Neural crest cell (in vitro differentiated cells): ENCODE measurements around the gene FGF2. TPM values are rescaled to one million over a fixed set of nuclear protein-coding genes. Genes with fewer than 3 reads are reported as not detected.

Source experiments
- DNase-seq: peaks from one replicate; pipeline ENCODE4 v3.0.0; 2021; ENCODE audit warnings: low read depth, mixed read lengths, low spot score
- H3K27ac Mint-ChIP-seq: one replicate; pipeline ENCODE4 v1.8.0; 2021; ENCODE audit warnings: mild to moderate bottlenecking, mixed read lengths; ENCODE audit not compliant: unreplicated experiment
- H3K27me3 Mint-ChIP-seq: 2 replicates; pipeline ENCODE4 v1.8.0; 2021; ENCODE audit warnings: low read depth, mild to moderate bottlenecking, mixed read lengths
- H3K36me3 Mint-ChIP-seq: 2 replicates; pipeline ENCODE4 v1.8.0; 2021; ENCODE audit warnings: low read depth, mild to moderate bottlenecking, mixed read lengths
- H3K4me1 Mint-ChIP-seq: 2 replicates; pipeline ENCODE4 v1.8.0; 2021; ENCODE audit warnings: mixed read lengths
- H3K4me3 Mint-ChIP-seq: one replicate; pipeline ENCODE4 v1.8.0; 2021; ENCODE audit warnings: mild to moderate bottlenecking, mixed read lengths
- H3K9me3 Mint-ChIP-seq: 2 replicates; pipeline ENCODE4 v1.8.0; 2021; ENCODE audit warnings: mixed read lengths
- CTCF ChIP-seq: fragments of 200-600 bp; sonication (generic); conservative IDR thresholded peaks from 2 replicates; pipeline ENCODE4 v1.5.0; 2021; ENCODE audit warnings: antibody characterized with exemption, mild to moderate bottlenecking
- total RNA-seq: library from RNA; stranded (reverse); gene quantifications from 2 replicates; pipeline ENCODE4 v1.2.1, GENCODE V29; 2021

Gene FGF2
- total RNA-seq, 1 donor from 2014 or later = 14.6 TPM

- H3K4me1 Mint-ChIP-seq = no peaks in the 10 kb centered on the region
- H3K4me3 Mint-ChIP-seq = no peak overlapping the region
- TF ChIP-seq CTCF = no peak
- H3K9me3 Mint-ChIP-seq = peaks cover 19% of the 10 kb centered on the region
- H3K27me3 Mint-ChIP-seq = no peaks in the 10 kb centered on the region
- H3K27ac Mint-ChIP-seq = no peak overlapping the region
- H3K36me3 Mint-ChIP-seq = peaks cover 52% of the 10 kb centered on the region
- DNase-seq = no peak
Measured at GRCh38 chr4:122875949-122876348, 49.3 kb downstream of the FGF2 start.

GRCh38 chr4:122876456-122876855 lies 49.8 kb downstream of the FGF2 start:
- Mint-ChIP-seq H3K4me1 (no peaks in the 10 kb centered on the region), H3K27me3 (no peaks in the 10 kb centered on the region), H3K4me3 (no peak overlapping the region), H3K36me3 (peaks cover 53% of the 10 kb centered on the region), H3K27ac (no peak overlapping the region), H3K9me3 (peaks cover 21% of the 10 kb centered on the region)
- TF ChIP-seq CTCF = no peak
- no peak for DNase-seq

- H3K9me3 Mint-ChIP-seq = peaks cover 15% of the 10 kb centered on the region
- peaks cover 55% of the 10 kb centered on the region for H3K36me3 Mint-ChIP-seq
- H3K27ac Mint-ChIP-seq = no peak overlapping the region
- no peaks in the 10 kb centered on the region for H3K27me3 Mint-ChIP-seq
- H3K4me3 Mint-ChIP-seq = no peak overlapping the region
- no peak for DNase-seq
- TF ChIP-seq CTCF = no peak
- H3K4me1 Mint-ChIP-seq = no peaks in the 10 kb centered on the region
Measured at GRCh38 chr4:122879001-122879400, 52.4 kb downstream of the FGF2 start.

- TF ChIP-seq CTCF = no peak
- Mint-ChIP-seq H3K27me3 (no peaks in the 10 kb centered on the region), H3K27ac (no peak overlapping the region), H3K36me3 (peaks cover 55% of the 10 kb centered on the region), H3K4me3 (no peak overlapping the region), H3K4me1 (no peaks in the 10 kb centered on the region), H3K9me3 (peaks cover 16% of the 10 kb centered on the region)
- DNase-seq = no peak
Measured at GRCh38 chr4:122882857-122883735, 56.5 kb downstream of the FGF2 start.

GRCh38 chr4:122884499-122884898 lies 57.9 kb downstream of the FGF2 start:
- H3K4me1 Mint-ChIP-seq = no peaks in the 10 kb centered on the region
- no peak overlapping the region for H3K27ac Mint-ChIP-seq
- H3K27me3 Mint-ChIP-seq = no peaks in the 10 kb centered on the region
- no peak for DNase-seq
- H3K36me3 Mint-ChIP-seq = peaks cover 43% of the 10 kb centered on the region
- no peak overlapping the region for H3K4me3 Mint-ChIP-seq
- TF ChIP-seq CTCF = no peak
- H3K9me3 Mint-ChIP-seq = peaks cover 9% of the 10 kb centered on the region
